ENCODE measurements around the gene MACROD2.

- TF ChIP-seq CTCF (IDR thresholded peaks at IDR 0.05): no peak
- no peak for TF ChIP-seq EZH2 (IDR thresholded peaks at IDR 0.05; ENCODE audit: borderline replicate concordance, insufficient read depth, low read depth, low read length, poor library complexity, severe bottlenecking)
Measured at GRCh38 chr20:15265581-15266309, 1270.4 kb downstream of the MACROD2 start.
